Measurements from ENCODE around the gene CEP112. TPM values are rescaled to one million over a fixed set of nuclear protein-coding genes. Genes with fewer than 3 reads are reported as not detected.

Gene CEP112
- total and polyA plus RNA-seq, 2 of the 8 experiments (the other 6 are each of a cell fraction or from before 2014, with no cell fraction given): 0.62 to 3.1 TPM

- no peaks in the 10 kb centered on the region for H3K9me3 ChIP-seq (ENCODE audit: insufficient read depth in 2 of 2, low read depth in 1 of 2, low read length in 1 of 2)
- POLR2A ChIA-PET (ENCODE audit: partially characterized antibody): no interaction called here
- H2AFZ ChIP-seq (ENCODE audit: low read length): no peak overlapping the region
- H3K27ac ChIP-seq (ENCODE audit: low read depth, low read length): no peak overlapping the region
- H2BK20ac ChIP-seq (ENCODE audit: low read length): no peak overlapping the region
- no peak overlapping the region for H3K23ac ChIP-seq (ENCODE audit: insufficient read length)
- H2BK12ac ChIP-seq (ENCODE audit: low read depth, low read length): no peak overlapping the region
- CTCF ChIA-PET (ENCODE audit: partially characterized antibody): interaction anchor here (1.0 to 1.8 kb wide), 3 partner anchors 17 to 36 kb away, joined by 3 to 6 read pairs (median 4); no protein-coding TSS in a partner anchor
- no peak overlapping the region for H3K4ac ChIP-seq (replicated peaks; ENCODE audit: insufficient read length, low read depth, low read length)
- H2BK5ac ChIP-seq (ENCODE audit: low read depth, low read length): no peak overlapping the region
- H4K91ac ChIP-seq (replicated peaks; ENCODE audit: insufficient read length, low read length): no peak overlapping the region
- H2AK5ac ChIP-seq (ENCODE audit: low read depth, low read length): no peak overlapping the region
- no peaks in the 10 kb centered on the region for H3K27me3 ChIP-seq (replicated peaks in 1 of 4; ENCODE audit: control insufficient read depth in 3 of 4, extremely low read depth in 1 of 4, insufficient read depth in 3 of 4, low read length in 3 of 4)
- no peaks in the 10 kb centered on the region for H3K4me1 ChIP-seq (replicated peaks in 1 of 4; ENCODE audit: control insufficient read depth in 3 of 4, insufficient read depth in 4 of 4, low read length in 3 of 4)
- H3K14ac ChIP-seq (ENCODE audit: insufficient read length): no peak overlapping the region
- no peaks in the 10 kb centered on the region for H3K79me1 ChIP-seq (ENCODE audit: low read depth, low read length)
- no peak overlapping the region for H3K56ac ChIP-seq (replicated peaks; ENCODE audit: insufficient read length, low read depth, low read length)
- H3K23me2 ChIP-seq (ENCODE audit: low read depth, low read length): no peaks in the 10 kb centered on the region
- no peak overlapping the region for H4K8ac ChIP-seq (ENCODE audit: extremely low read depth, insufficient read depth, low read length)
- no peak for DNase-seq (ENCODE audit: low read depth in 1 of 2, low spot score in 2 of 2)
- no peak for FAIRE-seq
- H3K4me3 ChIP-seq (ENCODE audit: extremely low read depth in 1 of 4, insufficient read depth in 2 of 4, low read depth in 3 of 4, low read length in 4 of 4): no peak overlapping the region
- H3K36me3 ChIP-seq (ENCODE audit: control insufficient read depth in 2 of 4, insufficient read depth in 4 of 4, low read length in 3 of 4): no peaks in the 10 kb centered on the region
- H2BK15ac ChIP-seq (ENCODE audit: low read length): no peak overlapping the region
- H4K5ac ChIP-seq (ENCODE audit: insufficient read length, low read depth, low read length): no peak overlapping the region
- no peaks in the 10 kb centered on the region for H4K20me1 ChIP-seq (replicated peaks in 1 of 2; ENCODE audit: control insufficient read depth in 1 of 2, insufficient read depth in 2 of 2, low read length in 2 of 2)
- H3K4me2 ChIP-seq (ENCODE audit: insufficient read depth in 1 of 2, low read depth in 2 of 2, low read length in 2 of 2): no peak overlapping the region
- H3K9ac ChIP-seq (replicated peaks in 1 of 4; ENCODE audit: extremely low read depth in 1 of 4, low read depth in 3 of 4, low read length in 3 of 4): no peak overlapping the region
- H3K79me2 ChIP-seq (ENCODE audit: control insufficient read depth in 1 of 2, insufficient read depth in 2 of 2, low read length in 2 of 2): no peaks in the 10 kb centered on the region
- WGBS, 2 experiments (ENCODE audit: extremely low coverage in 1 of 2, insufficient coverage in 1 of 2, insufficient read length in 1 of 2, insufficient replicate concordance in 2 of 2, low coverage in 1 of 2, low lambda C conversion rate in 2 of 2, missing lambda C conversion rate in 1 of 2): 95% methylated on average over 1 of the region's 1 CpG; no CpG with 5 or more reads in 1 of the 2 experiments
- H3K18ac ChIP-seq (ENCODE audit: extremely low read depth, low read length): no peak overlapping the region
- no peak overlapping the region for H2BK120ac ChIP-seq (replicated peaks; ENCODE audit: low read depth, low read length)
- no peak for TF ChIP-seq GTF2F1 (IDR thresholded peaks at IDR 0.05; ENCODE audit: borderline replicate concordance, low read depth, low read length)
- no peak for TF ChIP-seq POLR2AphosphoS5 (IDR thresholded peaks at IDR 0.05; ENCODE audit: low read depth, low read length)
- no peak for TF ChIP-seq SIX5 (IDR thresholded peaks at IDR 0.05; ENCODE audit: low read depth, low read length)
- TF ChIP-seq, protein P1, sequence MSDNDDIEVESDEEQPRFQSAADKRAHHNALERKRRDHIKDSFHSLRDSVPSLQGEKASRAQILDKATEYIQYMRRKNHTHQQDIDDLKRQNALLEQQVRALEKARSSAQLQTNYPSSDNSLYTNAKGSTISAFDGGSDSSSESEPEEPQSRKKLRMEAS (IDR thresholded peaks at IDR 0.05): no peak
- no peak for TF ChIP-seq MAFK (IDR thresholded peaks at IDR 0.05; ENCODE audit: low read depth, low read length)
- no peak for TF ChIP-seq KDM5A (IDR thresholded peaks at IDR 0.05; ENCODE audit: low read length)
- no peak for TF ChIP-seq CREB1 (IDR thresholded peaks at IDR 0.05)
- no peak for TF ChIP-seq SIRT6 (IDR thresholded peaks at IDR 0.05; ENCODE audit: low read length)
- no peak for TF ChIP-seq EP300 (IDR thresholded peaks at IDR 0.05; ENCODE audit: borderline replicate concordance in 1 of 2, low read depth in 2 of 2, low read length in 2 of 2)
- TF ChIP-seq FOSL1 (IDR thresholded peaks at IDR 0.05; ENCODE audit: insufficient read depth, low read depth, low read length): no peak
- no peak for TF ChIP-seq ASH2L (IDR thresholded peaks at IDR 0.05; ENCODE audit: low read length)
- no peak for TF ChIP-seq TAF1 (IDR thresholded peaks at IDR 0.05; ENCODE audit: low read depth, low read length)
- TF ChIP-seq YY1 (IDR thresholded peaks at IDR 0.05; ENCODE audit: low read depth, low read length): no peak
- no peak for TF ChIP-seq TEAD4 (IDR thresholded peaks at IDR 0.05; ENCODE audit: low read depth, low read length)
- no peak for TF ChIP-seq CBX8 (IDR thresholded peaks at IDR 0.05; ENCODE audit: borderline replicate concordance, low read depth, low read length)
- no peak for TF ChIP-seq RAD21 (IDR thresholded peaks at IDR 0.05 in 1 of 2, conservative IDR thresholded peaks at IDR 0.05 in 1 of 2; ENCODE audit: low read depth in 2 of 2, low read length in 2 of 2)
Measured at GRCh38 chr17:65942592-65942991, 249.3 kb downstream of the CEP112 start.

All from H1 (cell line).